HEK293 (cell line): ENCODE data around the gene SPINK4.

Experiments
- CTCF ChIA-PET: fragments of 350-600 bp; formaldehyde crosslinking; extraction: SDS; loops from one replicate; lab custom pipeline; 2021; ENCODE audit warnings: antibody characterized with exemption; lab: Yijun Ruan, JAX
- POLR2A ChIA-PET: fragments of 300-600 bp; formaldehyde crosslinking; extraction: SDS; loops from one replicate; lab custom pipeline; 2020; ENCODE audit warnings: antibody characterized with exemption, inconsistent platforms; lab: Yijun Ruan, JAX
- H3K27ac ChIP-seq: fragments of 200-500 bp; sonication (Bioruptor generic); 2 replicates; pipeline ENCODE4 v1.5.1; 2014; ENCODE audit warnings: low read depth, low read length, control low read depth, inconsistent platforms; ENCODE audit errors: extremely low read depth
- H3K36me3 ChIP-seq, 2 experiments: fragments of 200-500 bp in 1 of 2; sonication (Bioruptor generic) in 1 of 2; 1 replicate in 1 of 2; 2 replicates in 1 of 2; pipeline ENCODE4 v1.5.1; 2014 to 2017; ENCODE audit warnings: inconsistent platforms in 2 of 2, low read length in 2 of 2; ENCODE audit not compliant: control insufficient read depth in 2 of 2, insufficient read depth in 1 of 2
- H3K4me1 ChIP-seq: fragments of 200-500 bp; sonication (Bioruptor generic); 2 replicates; pipeline ENCODE4 v1.5.1; 2014; ENCODE audit warnings: mild to moderate bottlenecking, low read length, inconsistent platforms; ENCODE audit not compliant: control insufficient read depth, insufficient read depth
- H3K4me3 ChIP-seq: 2 replicates; pipeline ENCODE4 v1.5.1; 2011; ENCODE audit warnings: low read depth, mild to moderate bottlenecking, control low read depth, low read length, moderate library complexity
- H3K9me3 ChIP-seq: fragments of 200-500 bp; sonication (Bioruptor generic); 2 replicates; pipeline ENCODE4 v1.5.1; 2014; ENCODE audit warnings: low read depth, low read length, inconsistent platforms; ENCODE audit not compliant: control insufficient read depth, insufficient read depth
- GLIS1 ChIP-seq: fragments of 450-650 bp; formaldehyde crosslinking; IDR thresholded peaks from 2 replicates; pipeline ENCODE4 v1.5.1; 2016; ENCODE audit warnings: missing biosample characterization, missing genetic modification characterization
- PRDM1 ChIP-seq: fragments of 450-650 bp; formaldehyde crosslinking; IDR thresholded peaks from 2 replicates; pipeline ENCODE4; 2016; ENCODE audit warnings: missing biosample characterization, missing genetic modification characterization
- RBAK ChIP-seq: fragments of 450-650 bp; formaldehyde crosslinking; IDR thresholded peaks from 2 replicates; pipeline ENCODE4 v1.5.1; 2016; ENCODE audit warnings: missing biosample characterization, missing genetic modification characterization
- SCRT2 ChIP-seq: fragments of 450-650 bp; formaldehyde crosslinking; IDR thresholded peaks from 2 replicates; pipeline ENCODE4 v1.5.1; 2016; ENCODE audit warnings: missing biosample characterization, missing genetic modification characterization
- SP2 ChIP-seq: fragments of 450-650 bp; formaldehyde crosslinking; IDR thresholded peaks from 2 replicates; pipeline ENCODE4 v1.5.1; 2016; ENCODE audit warnings: missing biosample characterization, missing genetic modification characterization
- TCF7L2 ChIP-seq: IDR thresholded peaks from 2 replicates; pipeline ENCODE4 v1.6.1; 2011; ENCODE audit warnings: low read depth, mild to moderate bottlenecking, inconsistent platforms, low read length, moderate library complexity, borderline replicate concordance
- TRIM28 ChIP-seq: IDR thresholded peaks from 2 replicates; pipeline ENCODE4 v1.6.1; 2011; ENCODE audit warnings: low read length, control low read depth, borderline replicate concordance
- YY2 ChIP-seq: fragments of 450-650 bp; formaldehyde crosslinking; IDR thresholded peaks from 2 replicates; pipeline ENCODE4 v1.5.1; 2016; ENCODE audit warnings: missing biosample characterization, missing genetic modification characterization
- ZEB2 ChIP-seq: fragments of 450-650 bp; formaldehyde crosslinking; IDR thresholded peaks from 2 replicates; pipeline ENCODE4 v1.5.1; 2016; ENCODE audit warnings: missing biosample characterization, missing genetic modification characterization
- ZIC2 ChIP-seq: fragments of 450-650 bp; formaldehyde crosslinking; IDR thresholded peaks from 2 replicates; pipeline ENCODE4 v1.5.1; 2016; ENCODE audit warnings: missing biosample characterization, missing genetic modification characterization
- ZNF10 ChIP-seq: fragments of 450-650 bp; formaldehyde crosslinking; IDR thresholded peaks from 2 replicates; pipeline ENCODE4 v1.5.1; 2017; ENCODE audit warnings: missing biosample characterization, missing genetic modification characterization
- ZNF132 ChIP-seq: fragments of 450-650 bp; formaldehyde crosslinking; IDR thresholded peaks from 2 replicates; pipeline ENCODE4 v1.5.1; 2017; ENCODE audit warnings: missing biosample characterization, missing genetic modification characterization, borderline replicate concordance
- ZNF133 ChIP-seq: fragments of 450-650 bp; formaldehyde crosslinking; IDR thresholded peaks from 2 replicates; pipeline ENCODE4 v1.5.1; 2016; ENCODE audit warnings: missing biosample characterization, missing genetic modification characterization
- ZNF174 ChIP-seq: fragments of 450-650 bp; formaldehyde crosslinking; IDR thresholded peaks from 2 replicates; pipeline ENCODE4 v1.5.0; 2017; ENCODE audit warnings: missing biosample characterization, mild to moderate bottlenecking, missing genetic modification characterization
- ZNF341 ChIP-seq: fragments of 450-650 bp; formaldehyde crosslinking; IDR thresholded peaks from 2 replicates; pipeline ENCODE4; 2016; ENCODE audit warnings: low read depth, missing biosample characterization, missing genetic modification characterization
- ZNF366 ChIP-seq: fragments of 450-650 bp; formaldehyde crosslinking; conservative IDR thresholded peaks from 2 replicates; pipeline ENCODE4 v1.5.1; 2016; ENCODE audit warnings: missing biosample characterization, missing genetic modification characterization
- ZNF416 ChIP-seq: fragments of 450-650 bp; formaldehyde crosslinking; IDR thresholded peaks from 2 replicates; pipeline ENCODE4 v1.5.1; 2016; ENCODE audit warnings: missing biosample characterization, missing genetic modification characterization
- ZNF423 ChIP-seq: fragments of 450-650 bp; formaldehyde crosslinking; IDR thresholded peaks from 2 replicates; pipeline ENCODE4 v1.5.1; 2016; ENCODE audit warnings: missing biosample characterization, missing genetic modification characterization
- ZNF555 ChIP-seq: fragments of 450-650 bp; formaldehyde crosslinking; conservative IDR thresholded peaks from 2 replicates; pipeline ENCODE4 v1.5.1; 2017; ENCODE audit warnings: missing biosample characterization, mild to moderate bottlenecking, missing genetic modification characterization, inconsistent platforms
- ZNF600 ChIP-seq: fragments of 450-650 bp; formaldehyde crosslinking; IDR thresholded peaks from 2 replicates; pipeline ENCODE4 v1.5.1; 2016; ENCODE audit warnings: missing biosample characterization, missing genetic modification characterization
- ZNF664 ChIP-seq: fragments of 450-650 bp; formaldehyde crosslinking; IDR thresholded peaks from 2 replicates; pipeline ENCODE4 v1.5.1; 2016; ENCODE audit warnings: missing biosample characterization, missing genetic modification characterization
- ZNF670 ChIP-seq: fragments of 450-650 bp; formaldehyde crosslinking; IDR thresholded peaks from 2 replicates; pipeline ENCODE4 v1.5.1; 2016; ENCODE audit warnings: missing biosample characterization, missing genetic modification characterization, low read depth
- ZNF777 ChIP-seq: fragments of 450-650 bp; formaldehyde crosslinking; IDR thresholded peaks from 2 replicates; pipeline ENCODE4 v1.5.1; 2017; ENCODE audit warnings: missing biosample characterization, missing genetic modification characterization, borderline replicate concordance
- TF ChIP-seq, protein P1 (sequence below): fragments of 450-650 bp; formaldehyde crosslinking; IDR thresholded peaks from 2 replicates; pipeline ENCODE4 v1.5.1; 2016; ENCODE audit warnings: missing biosample characterization, missing genetic modification characterization
- TF ChIP-seq, protein P2 (sequence below): fragments of 450-650 bp; formaldehyde crosslinking; IDR thresholded peaks from 2 replicates; pipeline ENCODE4 v1.5.1; 2016; ENCODE audit warnings: missing biosample characterization, missing genetic modification characterization
- TF ChIP-seq, protein P3 (sequence below): fragments of 450-650 bp; formaldehyde crosslinking; IDR thresholded peaks from 2 replicates; pipeline ENCODE4 v1.5.1; 2016; ENCODE audit warnings: missing biosample characterization, missing genetic modification characterization
- TF ChIP-seq, protein P4 (sequence below): fragments of 450-650 bp; formaldehyde crosslinking; IDR thresholded peaks from 2 replicates; pipeline ENCODE4 v1.5.1; 2017; ENCODE audit warnings: missing biosample characterization, missing genetic modification characterization
- TF ChIP-seq, protein P5 (sequence below): fragments of 450-650 bp; formaldehyde crosslinking; IDR thresholded peaks from 2 replicates; pipeline ENCODE4 v1.5.1; 2017; ENCODE audit warnings: missing biosample characterization, missing genetic modification characterization
- TF ChIP-seq, protein P6 (sequence below): fragments of 450-650 bp; formaldehyde crosslinking; IDR thresholded peaks from 2 replicates; pipeline ENCODE4 v1.5.1; 2016; ENCODE audit warnings: missing biosample characterization, missing genetic modification characterization

SPINK4 gene

DNA sequence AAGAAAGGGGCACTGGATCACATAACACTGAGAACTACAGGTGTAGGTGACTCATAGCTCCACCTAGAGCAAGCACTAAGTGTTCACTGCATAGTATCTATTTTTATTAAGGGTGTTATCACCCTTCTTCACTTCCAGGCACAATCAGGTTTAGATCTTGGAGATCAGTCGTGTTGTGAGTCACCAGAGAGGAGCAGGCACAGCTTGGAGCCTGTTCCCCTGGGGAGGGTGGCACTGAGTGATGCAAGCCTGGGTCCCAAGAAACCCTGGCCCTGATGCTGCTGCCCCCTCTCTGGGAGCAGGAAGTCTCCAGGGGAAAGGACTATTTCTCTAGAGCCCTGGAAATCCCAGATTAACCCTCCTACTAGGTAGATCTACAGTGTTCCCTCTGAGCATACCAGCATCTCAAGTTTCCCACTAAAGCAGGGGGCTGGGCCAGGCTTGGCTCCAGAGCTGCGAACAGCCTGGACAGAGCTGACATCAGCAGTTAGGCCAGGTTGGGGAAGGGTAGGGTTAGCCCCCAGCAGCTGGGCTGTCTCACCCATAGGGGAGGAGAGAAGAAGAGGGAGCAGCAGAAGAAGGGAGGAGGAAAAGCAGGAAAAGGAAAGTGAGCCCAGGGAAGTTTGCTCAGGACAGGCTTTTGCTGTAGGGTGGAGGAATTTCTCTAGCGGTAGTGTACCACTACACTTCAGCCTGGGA, 28.1 kb upstream of the SPINK4 start:
- no peaks in the 10 kb centered on the region for H3K9me3 ChIP-seq
- POLR2A ChIA-PET: interaction anchor here (0.7 to 1.7 kb wide), 2 partner anchors 61 to 654 kb away, joined by 3 to 5 read pairs; no protein-coding TSS in a partner anchor
- CTCF ChIA-PET: interaction anchor here (0.6 to 1.2 kb wide), 4 partner anchors 11 to 601 kb away, joined by 4 to 7 read pairs (median 4); no protein-coding TSS in a partner anchor
- no peak overlapping the region for H3K27ac ChIP-seq
- H3K4me3 ChIP-seq: no peak overlapping the region
- H3K36me3 ChIP-seq: no peaks in the 10 kb centered on the region
- no peaks in the 10 kb centered on the region for H3K4me1 ChIP-seq
- TF ChIP-seq TRIM28 (0 out of 2 replicates have a peak, but pooled peaks have one; percentile 19), TCF7L2 (no peak), YY2 (tag by site-specific recombination) (no peak), ZEB2 (tag by site-specific recombination) (peak; percentile 51; the same call in 1 of the 2 replicates), PRDM1 (tag by site-specific recombination) (0 out of 2 replicates have a peak, but pooled peaks have one; percentile 35), ZNF174 (tag by site-specific recombination) (no peak), SCRT2 (tag by site-specific recombination) (peak; percentile 45; the same call in 1 of the 2 replicates), ZNF555 (no peak), SP2 (tag by site-specific recombination) (no peak), ZNF10 (tag by site-specific recombination) (no peak), ZNF423 (0 out of 2 replicates have a peak, but pooled peaks have one; percentile 34), ZNF670 (tag by site-specific recombination) (no peak), ZNF341 (tag by site-specific recombination) (peak; percentile 60), ZIC2 (tag by site-specific recombination) (peak; percentile 85), ZNF132 (tag by site-specific recombination) (no peak), ZNF133 (no peak), ZNF664 (tag by site-specific recombination) (no peak), RBAK (tag by site-specific recombination) (no peak), GLIS1 (0 out of 2 replicates have a peak, but pooled peaks have one; percentile 32), ZNF416 (no peak), ZNF366 (tag by site-specific recombination) (peak; percentile 30; the same call in 1 of the 2 replicates), ZNF600 (tag by site-specific recombination) (0 out of 2 replicates have a peak, but pooled peaks have one; percentile 30), ZNF777 (tag by site-specific recombination) (no peak)
- TF ChIP-seq, protein P1, sequence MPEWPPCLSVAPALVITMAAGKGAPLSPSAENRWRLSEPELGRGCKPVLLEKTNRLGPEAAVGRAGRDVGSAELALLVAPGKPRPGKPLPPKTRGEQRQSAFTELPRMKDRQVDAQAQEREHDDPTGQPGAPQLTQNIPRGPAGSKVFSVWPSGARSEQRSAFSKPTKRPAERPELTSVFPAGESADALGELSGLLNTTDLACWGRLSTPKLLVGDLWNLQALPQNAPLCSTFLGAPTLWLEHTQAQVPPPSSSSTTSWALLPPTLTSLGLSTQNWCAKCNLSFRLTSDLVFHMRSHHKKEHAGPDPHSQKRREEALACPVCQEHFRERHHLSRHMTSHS (tag by site-specific recombination): no peak
- TF ChIP-seq, protein P2, sequence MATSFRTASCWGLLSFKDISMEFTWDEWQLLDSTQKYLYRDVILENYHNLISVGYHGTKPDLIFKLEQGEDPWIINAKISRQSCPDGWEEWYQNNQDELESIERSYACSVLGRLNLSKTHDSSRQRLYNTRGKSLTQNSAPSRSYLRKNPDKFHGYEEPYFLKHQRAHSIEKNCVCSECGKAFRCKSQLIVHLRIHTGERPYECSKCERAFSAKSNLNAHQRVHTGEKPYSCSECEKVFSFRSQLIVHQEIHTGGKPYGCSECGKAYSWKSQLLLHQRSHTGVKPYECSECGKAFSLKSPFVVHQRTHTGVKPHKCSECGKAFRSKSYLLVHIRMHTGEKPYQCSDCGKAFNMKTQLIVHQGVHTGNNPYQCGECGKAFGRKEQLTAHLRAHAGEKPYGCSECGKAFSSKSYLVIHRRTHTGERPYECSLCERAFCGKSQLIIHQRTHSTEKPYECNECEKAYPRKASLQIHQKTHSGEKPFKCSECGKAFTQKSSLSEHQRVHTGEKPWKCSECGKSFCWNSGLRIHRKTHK (tag by site-specific recombination): no peak
- TF ChIP-seq, protein P3, sequence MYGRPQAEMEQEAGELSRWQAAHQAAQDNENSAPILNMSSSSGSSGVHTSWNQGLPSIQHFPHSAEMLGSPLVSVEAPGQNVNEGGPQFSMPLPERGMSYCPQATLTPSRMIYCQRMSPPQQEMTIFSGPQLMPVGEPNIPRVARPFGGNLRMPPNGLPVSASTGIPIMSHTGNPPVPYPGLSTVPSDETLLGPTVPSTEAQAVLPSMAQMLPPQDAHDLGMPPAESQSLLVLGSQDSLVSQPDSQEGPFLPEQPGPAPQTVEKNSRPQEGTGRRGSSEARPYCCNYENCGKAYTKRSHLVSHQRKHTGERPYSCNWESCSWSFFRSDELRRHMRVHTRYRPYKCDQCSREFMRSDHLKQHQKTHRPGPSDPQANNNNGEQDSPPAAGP (tag by site-specific recombination): peak; percentile 83
- TF ChIP-seq, protein P4, sequence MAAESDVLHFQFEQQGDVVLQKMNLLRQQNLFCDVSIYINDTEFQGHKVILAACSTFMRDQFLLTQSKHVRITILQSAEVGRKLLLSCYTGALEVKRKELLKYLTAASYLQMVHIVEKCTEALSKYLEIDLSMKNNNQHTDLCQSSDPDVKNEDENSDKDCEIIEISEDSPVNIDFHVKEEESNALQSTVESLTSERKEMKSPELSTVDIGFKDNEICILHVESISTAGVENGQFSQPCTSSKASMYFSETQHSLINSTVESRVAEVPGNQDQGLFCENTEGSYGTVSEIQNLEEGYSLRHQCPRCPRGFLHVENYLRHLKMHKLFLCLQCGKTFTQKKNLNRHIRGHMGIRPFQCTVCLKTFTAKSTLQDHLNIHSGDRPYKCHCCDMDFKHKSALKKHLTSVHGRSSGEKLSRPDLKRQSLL (tag by site-specific recombination): 0 out of 2 replicates have a peak, but pooled peaks have one; percentile 23
- TF ChIP-seq, protein P5, sequence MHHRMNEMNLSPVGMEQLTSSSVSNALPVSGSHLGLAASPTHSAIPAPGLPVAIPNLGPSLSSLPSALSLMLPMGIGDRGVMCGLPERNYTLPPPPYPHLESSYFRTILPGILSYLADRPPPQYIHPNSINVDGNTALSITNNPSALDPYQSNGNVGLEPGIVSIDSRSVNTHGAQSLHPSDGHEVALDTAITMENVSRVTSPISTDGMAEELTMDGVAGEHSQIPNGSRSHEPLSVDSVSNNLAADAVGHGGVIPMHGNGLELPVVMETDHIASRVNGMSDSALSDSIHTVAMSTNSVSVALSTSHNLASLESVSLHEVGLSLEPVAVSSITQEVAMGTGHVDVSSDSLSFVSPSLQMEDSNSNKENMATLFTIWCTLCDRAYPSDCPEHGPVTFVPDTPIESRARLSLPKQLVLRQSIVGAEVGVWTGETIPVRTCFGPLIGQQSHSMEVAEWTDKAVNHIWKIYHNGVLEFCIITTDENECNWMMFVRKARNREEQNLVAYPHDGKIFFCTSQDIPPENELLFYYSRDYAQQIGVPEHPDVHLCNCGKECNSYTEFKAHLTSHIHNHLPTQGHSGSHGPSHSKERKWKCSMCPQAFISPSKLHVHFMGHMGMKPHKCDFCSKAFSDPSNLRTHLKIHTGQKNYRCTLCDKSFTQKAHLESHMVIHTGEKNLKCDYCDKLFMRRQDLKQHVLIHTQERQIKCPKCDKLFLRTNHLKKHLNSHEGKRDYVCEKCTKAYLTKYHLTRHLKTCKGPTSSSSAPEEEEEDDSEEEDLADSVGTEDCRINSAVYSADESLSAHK (tag by site-specific recombination): peak; percentile 74
- TF ChIP-seq, protein P6, sequence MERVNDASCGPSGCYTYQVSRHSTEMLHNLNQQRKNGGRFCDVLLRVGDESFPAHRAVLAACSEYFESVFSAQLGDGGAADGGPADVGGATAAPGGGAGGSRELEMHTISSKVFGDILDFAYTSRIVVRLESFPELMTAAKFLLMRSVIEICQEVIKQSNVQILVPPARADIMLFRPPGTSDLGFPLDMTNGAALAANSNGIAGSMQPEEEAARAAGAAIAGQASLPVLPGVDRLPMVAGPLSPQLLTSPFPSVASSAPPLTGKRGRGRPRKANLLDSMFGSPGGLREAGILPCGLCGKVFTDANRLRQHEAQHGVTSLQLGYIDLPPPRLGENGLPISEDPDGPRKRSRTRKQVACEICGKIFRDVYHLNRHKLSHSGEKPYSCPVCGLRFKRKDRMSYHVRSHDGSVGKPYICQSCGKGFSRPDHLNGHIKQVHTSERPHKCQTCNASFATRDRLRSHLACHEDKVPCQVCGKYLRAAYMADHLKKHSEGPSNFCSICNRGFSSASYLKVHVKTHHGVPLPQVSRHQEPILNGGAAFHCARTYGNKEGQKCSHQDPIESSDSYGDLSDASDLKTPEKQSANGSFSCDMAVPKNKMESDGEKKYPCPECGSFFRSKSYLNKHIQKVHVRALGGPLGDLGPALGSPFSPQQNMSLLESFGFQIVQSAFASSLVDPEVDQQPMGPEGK (tag by site-specific recombination): peak; percentile 80
